ENCODE results near the gene APRT. TPM values are rescaled to one million over a fixed set of nuclear protein-coding genes. Genes with fewer than 3 reads are reported as not detected.
A peak's percentile ranks its signal among the peaks of the same experiment; 100 is the strongest.

The APRT gene
- total and polyA plus RNA-seq, 9 of the 15 experiments (the other 6 are each of a cell fraction or from before 2014, with no cell fraction given): 41.7 to 409 (median 146) TPM

GRCh38 chr16:88799569-88800276 is 12.0 kb downstream of the APRT start (continued):
- TF ChIP-seq NFXL1 (CRISPR knock-in tag; IDR thresholded peaks at IDR 0.05) (no peak), PURB (CRISPR knock-in tag; IDR thresholded peaks at IDR 0.05; ENCODE audit: low read depth) (no peak), CC2D1A (IDR thresholded peaks at IDR 0.05) (peak; percentile 33; the same call in 1 of the 2 replicates), TAF9B (IDR thresholded peaks at IDR 0.05; ENCODE audit: partially characterized antibody) (peak; percentile 81), FOXJ3 (CRISPR knock-in tag; IDR thresholded peaks at IDR 0.05) (no peak), ZMIZ1 (IDR thresholded peaks at IDR 0.05; ENCODE audit: low read depth in 2 of 2, low read length in 2 of 2) (peak in 1 of 2 experiments; percentile 80; a peak in 1 of 4 replicates), MEIS2 (IDR thresholded peaks at IDR 0.05; ENCODE audit: partially characterized antibody) (peak; percentile 87), ZNF764 (CRISPR knock-in tag; IDR thresholded peaks at IDR 0.05; ENCODE audit: low read depth) (no peak), JUNB (CRISPR knock-in tag; conservative IDR thresholded peaks at IDR 0.05) (no peak), FOXJ2 (tag; IDR thresholded peaks at IDR 0.05) (no peak), MTA2 (IDR thresholded peaks at IDR 0.05; ENCODE audit: low read depth) (peak; percentile 70), COPS2 (conservative IDR thresholded peaks at IDR 0.05) (no peak), SOX6 (IDR thresholded peaks at IDR 0.05) (peak; percentile 79), BCL6 (CRISPR knock-in tag; IDR thresholded peaks at IDR 0.05) (no peak), HDGF (IDR thresholded peaks at IDR 0.05) (no peak), BHLHE40 (IDR thresholded peaks at IDR 0.05; ENCODE audit: low read length) (peak; percentile 53), ZBTB8A (IDR thresholded peaks at IDR 0.05; ENCODE audit: partially characterized antibody) (no peak), ZNF133 (CRISPR knock-in tag; IDR thresholded peaks at IDR 0.05) (no peak), TAF7 (tag; IDR thresholded peaks at IDR 0.05) (no peak)
- TF ChIP-seq, protein P1, sequence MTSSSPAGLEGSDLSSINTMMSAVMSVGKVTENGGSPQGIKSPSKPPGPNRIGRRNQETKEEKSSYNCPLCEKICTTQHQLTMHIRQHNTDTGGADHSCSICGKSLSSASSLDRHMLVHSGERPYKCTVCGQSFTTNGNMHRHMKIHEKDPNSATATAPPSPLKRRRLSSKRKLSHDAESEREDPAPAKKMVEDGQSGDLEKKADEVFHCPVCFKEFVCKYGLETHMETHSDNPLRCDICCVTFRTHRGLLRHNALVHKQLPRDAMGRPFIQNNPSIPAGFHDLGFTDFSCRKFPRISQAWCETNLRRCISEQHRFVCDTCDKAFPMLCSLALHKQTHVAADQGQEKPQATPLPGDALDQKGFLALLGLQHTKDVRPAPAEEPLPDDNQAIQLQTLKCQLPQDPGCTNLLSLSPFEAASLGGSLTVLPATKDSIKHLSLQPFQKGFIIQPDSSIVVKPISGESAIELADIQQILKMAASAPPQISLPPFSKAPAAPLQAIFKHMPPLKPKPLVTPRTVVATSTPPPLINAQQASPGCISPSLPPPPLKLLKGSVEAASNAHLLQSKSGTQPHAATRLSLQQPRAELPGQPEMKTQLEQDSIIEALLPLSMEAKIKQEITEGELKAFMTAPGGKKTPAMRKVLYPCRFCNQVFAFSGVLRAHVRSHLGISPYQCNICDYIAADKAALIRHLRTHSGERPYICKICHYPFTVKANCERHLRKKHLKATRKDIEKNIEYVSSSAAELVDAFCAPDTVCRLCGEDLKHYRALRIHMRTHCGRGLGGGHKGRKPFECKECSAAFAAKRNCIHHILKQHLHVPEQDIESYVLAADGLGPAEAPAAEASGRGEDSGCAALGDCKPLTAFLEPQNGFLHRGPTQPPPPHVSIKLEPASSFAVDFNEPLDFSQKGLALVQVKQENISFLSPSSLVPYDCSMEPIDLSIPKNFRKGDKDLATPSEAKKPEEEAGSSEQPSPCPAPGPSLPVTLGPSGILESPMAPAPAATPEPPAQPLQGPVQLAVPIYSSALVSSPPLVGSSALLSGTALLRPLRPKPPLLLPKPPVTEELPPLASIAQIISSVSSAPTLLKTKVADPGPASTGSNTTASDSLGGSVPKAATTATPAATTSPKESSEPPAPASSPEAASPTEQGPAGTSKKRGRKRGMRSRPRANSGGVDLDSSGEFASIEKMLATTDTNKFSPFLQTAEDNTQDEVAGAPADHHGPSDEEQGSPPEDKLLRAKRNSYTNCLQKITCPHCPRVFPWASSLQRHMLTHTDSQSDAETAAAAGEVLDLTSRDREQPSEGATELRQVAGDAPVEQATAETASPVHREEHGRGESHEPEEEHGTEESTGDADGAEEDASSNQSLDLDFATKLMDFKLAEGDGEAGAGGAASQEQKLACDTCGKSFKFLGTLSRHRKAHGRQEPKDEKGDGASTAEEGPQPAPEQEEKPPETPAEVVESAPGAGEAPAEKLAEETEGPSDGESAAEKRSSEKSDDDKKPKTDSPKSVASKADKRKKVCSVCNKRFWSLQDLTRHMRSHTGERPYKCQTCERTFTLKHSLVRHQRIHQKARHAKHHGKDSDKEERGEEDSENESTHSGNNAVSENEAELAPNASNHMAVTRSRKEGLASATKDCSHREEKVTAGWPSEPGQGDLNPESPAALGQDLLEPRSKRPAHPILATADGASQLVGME (CRISPR knock-in tag; IDR thresholded peaks at IDR 0.05): peak; percentile 48; the same call in 1 of the 2 replicates
